NCI-H774 (cell line): ENCODE results near the gene LAMA3.

Experiments used
- DNase-seq: peaks from one replicate; lab custom pipeline; 2025; lab: John Stamatoyannopoulos, UW

Gene LAMA3

GRCh38 chr18:23779696-23780303 lies 90.5 kb downstream of the LAMA3 start:
- DNase-seq: no peak

GRCh38 chr18:23784832-23785245 lies 95.6 kb downstream of the LAMA3 start:
- no peak for DNase-seq

GRCh38 chr18:23793051-23793450 lies 103.8 kb downstream of the LAMA3 start:
- no peak for DNase-seq

GRCh38 chr18:23793985-23794867 lies 105.0 kb downstream of the LAMA3 start:
- no peak for DNase-seq

- no peak for DNase-seq
Observed at GRCh38 chr18:23798249-23798648, 109.0 kb downstream of the LAMA3 start.

GRCh38 chr18:23798824-23799223 lies 109.6 kb downstream of the LAMA3 start:
- no peak for DNase-seq

- no peak for DNase-seq
Observed at GRCh38 chr18:23799540-23799939, 110.3 kb downstream of the LAMA3 start.

- DNase-seq: no peak
Observed at GRCh38 chr18:23800902-23801301, 111.6 kb downstream of the LAMA3 start.

- no peak for DNase-seq
Observed at GRCh38 chr18:23802817-23803216, 113.6 kb downstream of the LAMA3 start.

- DNase-seq: no peak
Observed at GRCh38 chr18:23803755-23804154, 114.5 kb downstream of the LAMA3 start.

- no peak for DNase-seq
Observed at GRCh38 chr18:23805898-23806297, 116.6 kb downstream of the LAMA3 start.

GRCh38 chr18:23809415-23809814 lies 120.2 kb downstream of the LAMA3 start:
- DNase-seq: no peak

- DNase-seq: no peak
Observed at GRCh38 chr18:23810396-23810795, 121.1 kb downstream of the LAMA3 start.

- DNase-seq: no peak
Observed at GRCh38 chr18:23811176-23811575, 121.9 kb downstream of the LAMA3 start.

GRCh38 chr18:23812546-23813440 lies 123.5 kb downstream of the LAMA3 start:
- DNase-seq: peak; percentile 3

- DNase-seq: no peak
Observed at GRCh38 chr18:23814991-23815614, 125.8 kb downstream of the LAMA3 start.

- no peak for DNase-seq
Observed at GRCh38 chr18:23816021-23816420, 126.8 kb downstream of the LAMA3 start.

- no peak for DNase-seq
Observed at GRCh38 chr18:23816740-23817139, 127.5 kb downstream of the LAMA3 start.

GRCh38 chr18:23819001-23819400 lies 129.7 kb downstream of the LAMA3 start:
- DNase-seq: no peak

- DNase-seq: no peak
Observed at GRCh38 chr18:23822590-23823385, 133.5 kb downstream of the LAMA3 start.

- DNase-seq: no peak
Observed at GRCh38 chr18:23824240-23824639, 135.0 kb downstream of the LAMA3 start.
